GM08714 (cell line): ENCODE data around the gene RNF220.

Experiments
- H3K4me3 ChIP-seq: fragments of 200-500 bp; sonication (Bioruptor generic); 2 replicates; pipeline ENCODE4 v1.5.1; 2014; ENCODE audit warnings: mild to moderate bottlenecking, low read length, inconsistent platforms
- ZNF274 ChIP-seq: IDR thresholded peaks from 2 replicates; pipeline ENCODE4 v1.6.1; 2012; ENCODE audit warnings: mild to moderate bottlenecking, low read depth, low read length

RNF220 gene

DNA sequence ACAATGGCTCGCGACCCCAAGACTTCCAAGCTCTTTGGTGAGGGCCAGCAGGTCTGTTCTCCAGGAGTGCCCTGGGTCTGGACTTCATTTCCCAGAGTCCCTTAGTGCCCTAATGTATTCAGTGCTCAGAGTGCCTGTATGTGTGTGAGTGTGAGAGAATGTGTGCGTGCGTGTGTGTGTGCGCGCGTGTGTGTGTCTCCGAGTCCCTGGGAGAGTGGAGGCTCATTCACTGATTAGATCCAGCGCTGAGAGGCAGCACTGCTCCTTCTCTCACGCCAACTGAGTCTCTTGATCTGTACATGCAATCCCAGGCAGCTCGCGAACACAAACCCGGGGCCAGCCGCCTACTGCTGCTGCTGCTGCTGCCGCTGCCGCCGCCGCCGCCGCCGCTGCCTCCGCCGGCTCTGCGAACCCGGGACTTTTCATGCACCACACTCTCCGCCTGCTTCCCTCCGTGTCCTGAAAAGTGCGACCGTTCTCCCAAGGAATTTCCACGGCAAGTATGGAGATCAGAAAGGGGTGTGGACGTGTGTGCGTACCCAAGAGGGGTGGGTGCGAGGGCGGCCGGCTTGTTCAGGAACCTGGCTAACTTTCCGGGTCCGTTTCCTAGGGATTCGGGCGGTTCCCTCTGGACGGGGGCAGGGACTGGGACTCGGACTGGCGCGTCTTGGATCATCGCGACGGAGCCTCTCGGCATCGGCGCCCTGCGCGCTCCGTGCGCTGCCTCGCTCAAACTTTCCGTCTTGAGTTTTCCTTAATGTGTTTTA is at the start of gene RNF220:
Gene RNF220 (plus strand): TSS at position 225 of the 767 bp plus-strand sequence.
- TF ChIP-seq ZNF274 = no peak
- peak within 1 kb of the TSS; percentile 16; the same call in 1 of the 2 replicates for H3K4me3 ChIP-seq

DNA sequence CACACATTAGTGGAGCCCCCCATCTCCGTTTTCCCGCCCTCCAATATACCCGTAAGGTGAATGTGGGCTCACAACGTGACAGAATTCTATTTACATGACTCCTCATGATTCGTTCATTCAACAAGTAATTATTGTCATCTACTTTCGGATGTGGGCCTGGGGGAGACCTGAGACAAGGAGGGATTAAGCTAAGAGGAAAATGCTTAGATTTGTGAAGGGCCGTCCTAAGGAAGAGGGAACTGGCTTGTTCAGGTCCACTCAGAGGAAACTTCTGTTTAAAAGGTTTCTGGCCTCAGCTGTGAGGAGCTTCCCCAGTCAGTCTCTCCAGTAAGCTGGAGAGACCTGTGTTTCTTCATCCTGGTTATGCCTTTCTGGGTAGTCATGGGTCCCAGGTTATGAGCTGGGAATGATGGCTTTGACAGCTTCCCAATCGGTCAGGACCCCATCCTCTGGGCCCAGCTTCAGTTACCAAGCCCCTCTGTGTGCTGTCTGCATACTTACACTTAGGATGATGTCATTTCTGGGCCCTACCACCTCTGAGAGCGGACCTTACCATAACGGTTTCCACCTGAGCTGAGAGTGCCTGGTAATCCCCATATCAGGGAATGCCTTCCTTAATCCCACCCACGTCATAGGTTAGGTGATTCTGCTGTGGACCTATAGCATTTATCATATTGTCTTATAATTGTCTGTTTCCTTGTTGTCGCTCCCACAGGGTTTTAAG is 49.3 kb upstream of the RNF220 start:
- H3K4me3 ChIP-seq = peak overlapping the region; percentile 10; the same call in 1 of the 2 replicates
- TF ChIP-seq ZNF274 = no peak

DNA sequence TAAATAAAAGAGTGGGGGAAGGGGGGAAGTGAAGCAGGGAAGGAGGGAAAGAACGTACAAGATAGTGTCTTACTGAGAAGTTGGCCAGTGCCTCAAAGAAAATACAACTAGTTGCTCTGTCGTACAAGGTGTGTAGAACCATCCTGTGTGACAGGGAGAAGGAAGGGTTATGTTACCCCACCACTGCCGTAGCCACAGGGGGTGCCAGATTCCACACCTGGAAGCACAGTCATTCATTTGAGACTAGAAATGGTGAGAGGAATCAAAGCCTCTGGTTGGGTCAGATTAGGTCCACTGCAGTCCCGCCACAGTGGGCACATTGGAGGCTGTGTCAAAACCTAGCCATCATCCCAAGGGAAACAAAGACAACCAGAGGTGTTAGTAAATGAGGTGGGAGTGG is 47.3 kb upstream of the RNF220 start:
- TF ChIP-seq ZNF274 = no peak
- no peak overlapping the region for H3K4me3 ChIP-seq

DNA sequence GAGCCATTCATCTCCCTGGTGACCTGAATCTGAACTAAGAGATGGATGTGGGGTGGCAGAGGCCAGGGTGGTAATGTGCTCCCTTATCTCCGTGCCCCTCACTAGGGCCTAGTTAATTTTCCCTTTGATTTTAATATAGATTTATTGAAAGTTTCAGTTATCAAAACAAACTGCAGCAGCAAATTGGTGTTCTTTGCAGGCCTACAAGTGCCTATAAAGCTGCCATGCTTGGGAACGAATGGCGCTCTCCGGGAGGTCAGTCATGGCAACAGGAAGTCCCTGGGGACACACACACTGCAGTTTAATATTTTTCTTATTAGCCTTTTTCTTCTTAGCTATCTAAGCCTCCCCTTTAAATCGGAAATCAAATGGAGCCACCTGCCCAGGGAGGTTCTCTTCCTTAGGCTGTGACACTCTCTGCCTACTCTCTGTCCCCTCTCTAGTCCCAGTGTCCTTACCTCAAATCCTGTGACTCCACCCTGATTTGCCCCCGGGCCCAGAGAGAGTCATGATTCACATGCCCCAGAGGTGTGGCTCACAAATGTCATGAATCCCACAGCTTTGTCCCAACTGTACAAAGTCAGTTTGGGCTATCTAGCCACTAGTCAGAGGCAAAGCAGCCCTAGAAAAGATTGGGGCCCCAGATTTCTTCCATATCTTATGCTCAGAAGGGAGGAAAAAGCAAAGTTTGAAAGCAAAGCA is 45.7 kb upstream of the RNF220 start:
- TF ChIP-seq ZNF274 = no peak
- no peak overlapping the region for H3K4me3 ChIP-seq

DNA sequence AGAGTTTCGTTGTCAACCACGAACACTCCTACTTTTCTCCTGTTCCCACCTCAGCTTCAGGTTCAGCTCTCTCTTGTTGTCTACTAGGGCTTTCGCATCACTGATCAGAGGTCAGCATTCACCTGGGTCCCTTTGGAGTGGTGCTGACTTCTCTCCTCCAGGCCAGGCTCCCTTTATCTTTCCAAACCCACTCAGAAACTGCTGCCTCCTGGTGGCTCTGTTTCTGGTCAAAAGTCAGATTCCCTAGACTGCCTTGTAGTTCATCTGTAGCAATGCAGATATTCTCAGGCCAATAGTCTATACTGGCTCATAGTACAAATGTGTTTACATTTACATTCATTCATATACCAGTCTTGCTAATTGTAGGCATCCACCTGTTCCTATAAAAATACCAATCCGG is 43.6 kb upstream of the RNF220 start:
- H3K4me3 ChIP-seq = no peak overlapping the region
- TF ChIP-seq ZNF274 = no peak

DNA sequence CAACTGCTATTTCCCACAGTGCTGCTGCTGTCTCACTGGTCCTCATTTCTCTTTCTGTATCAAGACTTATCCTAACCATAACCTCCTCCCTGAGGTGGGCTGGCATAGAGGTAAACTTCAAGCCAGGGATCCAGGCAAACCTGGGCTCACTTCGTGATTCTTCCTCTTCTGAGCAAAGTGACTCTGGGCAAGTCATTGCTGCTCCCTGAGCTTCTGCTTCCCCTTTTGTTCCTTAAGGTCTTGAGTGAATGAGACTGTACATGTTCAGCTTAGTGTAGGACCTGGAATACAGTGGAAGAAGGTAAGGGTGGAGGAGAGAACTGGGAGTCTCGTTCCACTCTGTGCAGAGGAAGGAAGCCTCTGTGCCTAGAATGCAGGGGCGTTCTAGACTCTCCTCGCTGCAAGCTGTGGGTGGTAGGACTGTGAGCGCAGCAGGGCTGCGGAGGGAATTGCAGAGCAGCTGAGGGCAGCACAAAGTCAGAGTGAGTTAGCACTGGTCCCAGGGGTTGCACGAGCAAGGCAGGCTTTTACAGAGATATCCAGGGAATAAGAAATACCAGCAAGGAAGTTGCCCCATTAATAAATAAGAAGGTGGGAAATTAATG is 38.6 kb upstream of the RNF220 start:
- H3K4me3 ChIP-seq = no peak overlapping the region
- TF ChIP-seq ZNF274 = no peak

DNA sequence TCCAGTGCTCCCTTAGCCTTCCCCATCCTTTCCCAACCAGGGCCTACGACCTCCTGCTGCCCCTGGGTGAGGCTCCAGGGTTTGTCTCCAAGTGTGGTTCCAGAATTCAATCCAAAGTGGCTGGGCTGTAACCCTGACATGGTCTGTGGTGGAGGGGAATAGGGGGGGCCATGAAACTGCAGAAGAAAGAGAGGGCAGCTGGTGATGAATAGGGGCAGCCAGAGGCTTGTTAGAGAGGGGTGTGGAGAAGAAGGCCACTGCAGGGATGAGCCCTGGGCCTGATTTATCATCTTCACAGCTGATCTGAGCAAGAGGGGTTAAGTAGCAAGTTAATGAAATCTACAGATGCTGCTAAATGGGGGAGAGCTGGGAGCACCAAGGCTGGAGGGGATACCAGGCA is 37.1 kb upstream of the RNF220 start:
- TF ChIP-seq ZNF274 = no peak
- no peak overlapping the region for H3K4me3 ChIP-seq

DNA sequence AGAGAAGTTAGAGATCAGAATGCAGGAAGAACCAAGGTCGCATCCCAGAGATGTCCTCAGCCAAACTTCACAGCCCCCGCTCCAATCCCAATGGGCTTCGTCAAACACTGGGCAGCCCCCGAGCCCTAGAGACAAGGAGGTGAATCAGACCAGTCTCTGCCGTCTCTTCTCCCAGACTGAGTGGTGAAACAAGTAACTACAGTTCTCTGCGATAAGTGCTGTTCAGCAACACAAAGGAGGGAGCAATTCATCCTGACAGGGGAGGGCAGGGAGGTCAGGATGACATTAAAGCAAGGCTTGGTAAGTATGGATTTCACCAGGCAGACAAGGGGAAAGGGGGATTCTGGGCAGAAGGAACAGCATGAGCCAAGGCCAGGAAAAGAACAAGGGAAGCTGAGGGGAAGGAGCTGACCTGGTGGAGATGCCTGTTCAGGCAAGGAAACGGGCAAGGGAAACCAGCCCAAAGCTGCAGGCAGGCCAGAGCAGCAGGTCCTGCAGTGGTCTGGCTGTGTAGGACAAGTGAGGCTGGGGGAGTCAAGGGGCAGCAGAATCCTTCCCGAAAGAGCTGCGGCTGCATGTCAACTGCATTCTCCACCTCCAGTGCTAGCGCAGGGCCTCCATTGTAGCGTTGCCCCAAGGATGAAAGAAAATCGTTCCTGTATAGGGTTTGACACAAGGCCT is 36.4 kb upstream of the RNF220 start:
- no peak overlapping the region for H3K4me3 ChIP-seq
- TF ChIP-seq ZNF274 = no peak

DNA sequence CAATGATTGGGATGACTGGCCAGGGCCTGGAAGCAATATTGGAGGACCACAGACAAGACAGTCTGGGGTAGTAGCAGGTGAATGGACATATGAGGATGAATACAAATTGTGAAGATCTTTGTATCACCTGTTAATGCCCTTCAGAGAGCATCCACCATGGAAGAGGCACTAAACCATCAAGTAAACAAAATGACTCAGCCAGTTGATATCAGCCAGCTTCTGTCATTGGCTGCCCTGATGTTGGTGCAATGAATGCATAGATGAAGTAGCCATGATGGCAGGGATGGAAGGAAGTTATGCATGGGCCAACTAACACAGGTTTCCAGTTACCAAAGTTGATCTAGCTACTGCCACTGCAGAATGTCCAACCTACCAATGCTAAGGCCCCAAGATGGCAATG is 33.8 kb upstream of the RNF220 start:
- H3K4me3 ChIP-seq = no peak overlapping the region
- TF ChIP-seq ZNF274 = no peak

DNA sequence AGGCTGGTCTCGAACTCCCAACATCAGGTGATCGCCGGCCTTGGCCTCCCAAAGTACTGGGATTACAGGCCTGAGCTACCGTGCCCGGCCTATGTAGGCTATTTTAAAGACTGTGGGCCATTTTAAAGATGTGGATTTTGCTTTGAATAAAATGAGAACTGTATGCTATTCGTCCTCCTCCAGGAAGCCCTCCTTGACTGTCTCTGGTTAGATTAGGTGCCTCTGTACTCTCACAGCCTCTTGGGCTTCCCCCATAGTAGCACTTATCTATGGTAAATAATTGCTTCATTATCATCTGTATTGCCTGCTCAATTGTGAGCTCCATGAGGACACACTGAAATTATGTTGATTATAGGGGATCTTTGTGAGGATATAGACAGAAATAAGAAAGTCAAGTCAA is 29.5 kb upstream of the RNF220 start:
- TF ChIP-seq ZNF274 = no peak

DNA sequence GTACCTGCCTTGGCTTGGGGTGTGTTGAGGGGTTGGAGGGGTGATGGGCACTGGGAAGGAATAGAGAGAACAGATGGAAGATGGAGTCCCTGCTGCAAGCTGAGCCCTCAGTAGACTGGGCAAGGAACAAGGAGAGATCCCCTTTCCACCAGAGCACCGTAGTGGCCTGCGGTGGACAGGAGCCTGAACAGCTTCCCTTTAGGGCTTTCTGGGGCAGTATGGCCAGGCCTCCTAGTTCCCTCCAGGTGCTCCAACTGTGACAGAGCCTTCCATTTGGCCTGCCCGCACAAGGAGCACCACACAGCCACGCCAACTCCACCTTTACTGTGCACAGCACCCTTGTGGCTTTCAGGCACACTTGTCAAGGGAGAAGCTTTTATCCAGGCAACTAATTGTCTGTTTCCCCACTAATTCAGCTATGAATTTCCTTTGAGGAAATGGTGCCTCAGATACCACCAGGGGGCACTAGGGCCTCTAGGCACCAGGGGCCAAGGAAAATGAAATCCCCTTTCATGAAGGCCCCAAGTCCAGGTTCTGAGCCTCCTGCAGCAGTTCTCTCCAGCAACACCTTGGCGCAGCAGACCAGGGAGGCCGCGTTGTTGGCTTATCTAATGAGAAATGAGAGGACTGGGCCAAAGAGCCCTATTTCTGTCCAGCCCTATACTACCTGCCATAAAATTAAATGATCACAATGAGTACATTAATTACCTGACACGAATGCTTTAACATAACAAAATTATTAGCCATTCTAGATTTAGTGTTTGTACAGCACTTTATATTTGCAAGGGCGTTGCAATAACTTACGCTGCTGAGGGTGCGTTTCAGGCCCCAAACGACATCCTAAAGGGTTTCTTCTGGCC is 26.9 kb upstream of the RNF220 start:
- no peak for TF ChIP-seq ZNF274

More for the DNA sequence above, 29.5 kb upstream of the RNF220 start:
- H3K4me3 ChIP-seq = no peak overlapping the region

DNA sequence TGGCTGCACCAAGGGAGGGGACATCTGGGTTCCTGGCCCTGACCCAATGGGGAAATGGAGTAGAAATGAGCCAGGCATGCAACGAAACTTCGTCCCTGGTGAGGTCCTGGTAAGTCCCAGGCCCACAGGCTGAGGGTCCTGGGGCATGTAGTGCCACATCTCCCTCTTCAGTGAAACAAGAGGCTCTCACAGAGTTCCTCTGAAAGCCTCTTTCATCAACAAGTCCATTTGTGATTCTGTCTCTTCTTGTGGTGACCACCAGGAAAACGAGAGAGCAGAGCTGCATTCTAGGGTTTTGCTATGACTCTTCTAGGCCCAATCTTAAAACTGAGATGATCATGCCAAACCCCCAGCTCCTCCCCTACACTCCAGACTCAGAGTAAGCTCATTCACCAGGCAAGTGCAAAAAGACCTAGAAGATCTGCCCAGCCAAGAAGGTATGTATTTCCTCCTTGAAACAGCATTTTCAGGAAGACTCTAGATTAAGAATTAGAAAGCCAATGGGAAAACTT is 24.3 kb upstream of the RNF220 start:
- no peak for TF ChIP-seq ZNF274
- H3K4me3 ChIP-seq = no peak overlapping the region

More for the DNA sequence above, 26.9 kb upstream of the RNF220 start:
- H3K4me3 ChIP-seq = no peak overlapping the region

DNA sequence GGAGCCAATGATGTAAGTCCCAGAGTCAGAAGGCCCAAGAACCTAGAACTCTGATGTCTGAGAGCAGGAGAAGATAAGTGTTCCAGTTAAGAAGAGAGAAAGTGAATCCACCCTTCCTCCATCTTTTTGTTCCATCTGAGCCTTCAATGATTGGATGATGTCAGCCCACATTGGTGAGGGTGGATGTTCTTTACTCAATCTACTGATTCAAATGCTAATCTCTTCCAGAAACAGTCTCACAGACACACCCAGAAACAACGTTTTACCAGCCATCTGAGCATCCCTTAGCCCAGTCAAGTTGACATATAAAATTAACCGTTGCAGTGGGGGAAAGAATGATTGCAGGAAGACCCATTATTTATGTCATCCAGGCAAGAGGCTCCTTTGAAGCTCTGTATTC is 16.5 kb upstream of the RNF220 start:
- TF ChIP-seq ZNF274 = no peak

More for the DNA sequence above, 16.5 kb upstream of the RNF220 start:
- no peak overlapping the region for H3K4me3 ChIP-seq
